ENCODE results near the gene SCGB3A1. TPM values are rescaled to one million over a fixed set of nuclear protein-coding genes. Genes with fewer than 3 reads are reported as not detected.

SCGB3A1 gene
- total RNA-seq, 3 donors from 2014 or later, result not detected

- DNase-seq, result no peak
- no peaks in the 10 kb centered on the region for H3K36me3 ChIP-seq (ENCODE audit: low read depth)
- no peak overlapping the region for H3K4me3 ChIP-seq
- ATAC-seq, result no peak
- no peaks in the 10 kb centered on the region for H3K9me3 ChIP-seq
- intact Hi-C loops (cut with DNase I, micrococcal nuclease), result no loop called here
- H3K4me1 ChIP-seq (ENCODE audit: low read depth), result no peaks in the 10 kb centered on the region
- TF ChIP-seq, protein P1, sequence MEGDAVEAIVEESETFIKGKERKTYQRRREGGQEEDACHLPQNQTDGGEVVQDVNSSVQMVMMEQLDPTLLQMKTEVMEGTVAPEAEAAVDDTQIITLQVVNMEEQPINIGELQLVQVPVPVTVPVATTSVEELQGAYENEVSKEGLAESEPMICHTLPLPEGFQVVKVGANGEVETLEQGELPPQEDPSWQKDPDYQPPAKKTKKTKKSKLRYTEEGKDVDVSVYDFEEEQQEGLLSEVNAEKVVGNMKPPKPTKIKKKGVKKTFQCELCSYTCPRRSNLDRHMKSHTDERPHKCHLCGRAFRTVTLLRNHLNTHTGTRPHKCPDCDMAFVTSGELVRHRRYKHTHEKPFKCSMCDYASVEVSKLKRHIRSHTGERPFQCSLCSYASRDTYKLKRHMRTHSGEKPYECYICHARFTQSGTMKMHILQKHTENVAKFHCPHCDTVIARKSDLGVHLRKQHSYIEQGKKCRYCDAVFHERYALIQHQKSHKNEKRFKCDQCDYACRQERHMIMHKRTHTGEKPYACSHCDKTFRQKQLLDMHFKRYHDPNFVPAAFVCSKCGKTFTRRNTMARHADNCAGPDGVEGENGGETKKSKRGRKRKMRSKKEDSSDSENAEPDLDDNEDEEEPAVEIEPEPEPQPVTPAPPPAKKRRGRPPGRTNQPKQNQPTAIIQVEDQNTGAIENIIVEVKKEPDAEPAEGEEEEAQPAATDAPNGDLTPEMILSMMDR (IDR thresholded peaks at IDR 0.05), result no peak
Observed at GRCh38 chr5:180586870-180587269, 4.4 kb downstream of the SCGB3A1 start.

DNA sequence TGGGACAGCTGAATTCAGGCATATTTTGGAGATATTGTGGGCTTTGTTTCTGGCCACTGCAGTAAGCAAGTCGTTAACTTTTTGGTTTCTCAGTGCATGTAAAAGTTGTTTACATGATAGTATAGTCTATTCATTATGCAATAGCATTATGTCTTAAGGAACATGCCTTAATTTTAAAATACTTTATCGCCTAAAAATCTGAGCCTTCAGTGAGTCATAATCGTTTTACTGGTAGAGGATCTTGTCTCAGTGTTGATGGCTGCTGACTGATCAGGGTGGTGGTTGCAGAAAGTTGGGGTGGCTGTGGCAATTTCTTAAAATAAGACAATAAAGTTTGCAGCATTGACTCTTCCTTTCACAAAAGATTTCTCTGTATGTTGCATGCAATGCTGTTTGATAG lies 5.1 kb downstream of the SCGB3A1 start:
- Histone ChIP-seq H3K4me1 (ENCODE audit: low read depth) (no peaks in the 10 kb centered on the region), H3K4me3 (no peak overlapping the region), H3K36me3 (ENCODE audit: low read depth) (no peaks in the 10 kb centered on the region), H3K9me3 (no peaks in the 10 kb centered on the region)
- no peak for DNase-seq
- TF ChIP-seq, protein P1 (IDR thresholded peaks at IDR 0.05), result no peak
- no peak for ATAC-seq
- intact Hi-C loops (cut with DNase I, micrococcal nuclease), result no loop called here

DNA sequence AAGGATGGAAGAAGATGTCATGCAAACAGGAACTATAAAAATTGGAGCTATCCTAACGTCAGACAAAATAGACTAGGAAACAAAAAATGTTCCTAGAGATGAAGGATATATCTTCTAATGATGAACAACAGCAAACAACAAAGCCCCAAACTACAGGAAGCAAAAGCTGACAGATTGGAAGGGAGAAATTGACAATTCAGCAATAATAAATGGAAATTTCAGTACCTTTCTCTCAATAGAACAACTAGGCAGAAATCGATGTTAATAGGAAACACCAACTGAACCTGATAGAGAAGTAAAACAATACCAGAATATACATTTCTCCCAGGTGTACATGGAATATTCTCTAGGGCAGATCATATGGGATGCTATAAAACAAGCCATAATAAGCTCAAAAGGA lies 7.6 kb downstream of the SCGB3A1 start:
- ATAC-seq (no peak), DNase-seq (no peak)
- H3K4me3 ChIP-seq, result no peak overlapping the region
- intact Hi-C loops (cut with DNase I, micrococcal nuclease), result no loop called here
- no peaks in the 10 kb centered on the region for H3K4me1 ChIP-seq (ENCODE audit: low read depth)
- H3K9me3 ChIP-seq, result no peaks in the 10 kb centered on the region
- TF ChIP-seq, protein P1 (IDR thresholded peaks at IDR 0.05), result no peak
- H3K36me3 ChIP-seq (ENCODE audit: low read depth), result no peaks in the 10 kb centered on the region

GRCh38 chr5:180580681-180581080 lies 10.6 kb downstream of the SCGB3A1 start:
- Histone ChIP-seq H3K36me3 (ENCODE audit: low read depth) (no peaks in the 10 kb centered on the region), H3K4me1 (ENCODE audit: low read depth) (no peaks in the 10 kb centered on the region), H3K9me3 (no peaks in the 10 kb centered on the region), H3K4me3 (no peak overlapping the region)
- ATAC-seq, result no peak
- intact Hi-C loops (cut with DNase I, micrococcal nuclease), result no loop called here
- TF ChIP-seq, protein P1 (IDR thresholded peaks at IDR 0.05), result no peak
- no peak for DNase-seq

DNA sequence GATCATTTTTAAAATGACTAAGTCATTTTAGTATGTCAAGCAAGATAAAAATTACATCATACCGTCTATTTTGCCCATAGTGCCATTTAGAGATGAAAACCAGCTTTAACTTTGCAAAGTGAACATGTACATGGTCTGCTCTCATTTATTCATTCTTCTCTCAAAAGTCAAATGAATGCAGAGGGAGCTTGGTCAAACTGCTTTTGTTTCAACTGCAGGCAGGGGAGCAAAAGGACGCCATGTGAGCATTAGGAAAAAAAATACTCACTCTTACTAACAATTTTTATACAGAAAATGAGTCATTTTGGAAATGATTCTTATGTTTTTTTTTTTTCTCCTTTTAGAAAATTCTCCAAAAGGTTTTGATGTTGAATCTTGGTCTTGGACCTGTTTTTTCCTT lies 15.7 kb downstream of the SCGB3A1 start:
- no peak overlapping the region for H3K4me3 ChIP-seq
- DNase-seq (no peak), ATAC-seq (no peak)
- H3K4me1 ChIP-seq (ENCODE audit: low read depth), result no peaks in the 10 kb centered on the region
- H3K9me3 ChIP-seq, result no peaks in the 10 kb centered on the region
- no peaks in the 10 kb centered on the region for H3K36me3 ChIP-seq (ENCODE audit: low read depth)
- TF ChIP-seq, protein P1 (IDR thresholded peaks at IDR 0.05), result no peak
- intact Hi-C loops (cut with DNase I, micrococcal nuclease), result no loop called here

GRCh38 chr5:180568914-180569313 lies 22.4 kb downstream of the SCGB3A1 start:
- no peaks in the 10 kb centered on the region for H3K36me3 ChIP-seq (ENCODE audit: low read depth)
- no peak overlapping the region for H3K4me3 ChIP-seq
- H3K9me3 ChIP-seq, result no peaks in the 10 kb centered on the region
- TF ChIP-seq, protein P1 (IDR thresholded peaks at IDR 0.05), result no peak
- ATAC-seq, result no peak
- intact Hi-C loops (cut with DNase I, micrococcal nuclease), result no loop called here
- no peaks in the 10 kb centered on the region for H3K4me1 ChIP-seq (ENCODE audit: low read depth)
- no peak for DNase-seq
